HG03064 (cell line): Measurements from ENCODE around the gene LRRC74A.

Experiments used
- ATAC-seq: cut with Tn5 transposase; IDR thresholded peaks from one replicate; pipeline ENCODE4 v1.9.1; 2021; ENCODE audit warnings: low read depth; ENCODE audit not compliant: unreplicated experiment

LRRC74A gene

DNA sequence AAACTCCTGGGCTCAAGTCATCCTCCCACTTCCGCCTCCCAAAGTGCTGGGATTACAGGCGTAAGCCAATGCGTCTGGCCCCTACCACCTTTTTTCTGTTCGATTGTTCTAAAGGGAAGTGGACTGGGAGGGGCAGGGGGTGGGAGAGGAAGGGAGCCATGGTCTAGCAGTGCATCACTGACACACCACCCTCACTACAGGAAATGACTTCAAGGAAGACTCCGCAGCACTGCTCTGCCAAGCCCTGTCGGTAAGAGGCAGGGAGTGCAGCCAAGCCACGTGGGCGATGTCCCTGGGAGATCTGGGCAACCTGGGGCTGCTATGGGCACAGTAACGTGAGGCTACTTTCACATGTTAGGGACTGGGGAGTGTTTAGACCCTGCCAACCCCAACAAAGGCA lies 18.0 kb downstream of the LRRC74A start:
- ATAC-seq, result no peak

DNA sequence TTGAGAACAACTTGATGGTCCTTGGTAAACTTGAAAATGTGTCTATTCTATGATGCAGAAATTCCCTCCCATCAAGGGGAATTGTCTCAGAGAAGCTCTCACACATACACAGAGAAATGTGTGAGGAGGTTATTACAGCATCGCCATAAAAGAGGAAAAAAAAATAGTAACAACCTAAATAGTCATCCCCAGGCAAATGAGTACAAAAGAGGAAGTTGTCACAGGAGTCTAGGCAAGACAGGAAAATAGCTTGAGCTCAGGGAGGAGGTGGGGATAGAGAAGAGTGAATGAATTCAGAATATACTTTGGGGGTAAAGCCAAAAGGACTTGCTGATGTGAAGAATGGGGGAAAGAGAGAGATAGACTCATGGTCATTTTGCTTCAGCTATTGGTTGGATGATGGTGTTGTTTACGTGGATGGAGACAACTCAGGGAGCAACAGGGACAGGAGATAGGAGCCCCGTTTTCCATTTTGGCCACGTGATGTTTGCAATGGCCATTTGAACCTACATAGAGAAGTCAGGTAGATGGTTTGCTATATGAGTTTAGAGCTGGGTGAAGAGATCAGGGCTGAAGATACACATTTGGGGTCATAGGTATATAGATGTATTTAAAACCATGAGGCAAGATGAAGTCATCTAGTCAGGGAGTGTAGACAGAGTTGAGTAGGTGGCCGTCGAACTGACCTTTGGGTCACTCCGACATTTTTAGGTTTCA lies 20.3 kb downstream of the LRRC74A start:
- no peak for ATAC-seq

DNA sequence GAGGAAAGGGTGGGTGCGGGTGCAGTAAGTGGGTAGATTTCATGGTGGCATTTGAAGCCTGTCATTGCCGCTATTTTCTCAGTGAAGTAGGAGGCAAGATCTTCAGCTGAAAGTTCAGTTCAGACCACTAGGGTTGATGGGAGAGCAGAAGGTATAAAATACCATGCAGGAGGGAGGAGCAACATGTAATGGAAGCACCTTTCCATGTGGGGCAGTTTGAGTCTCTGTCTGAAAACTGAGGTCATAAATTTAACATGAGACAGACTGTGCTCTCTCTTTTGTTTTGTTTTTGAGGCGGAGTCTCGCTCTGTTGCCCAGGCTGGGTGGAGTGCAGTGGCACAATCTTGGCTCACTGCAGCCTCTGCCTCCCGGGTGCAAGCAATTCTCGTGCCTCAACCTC lies 22.7 kb downstream of the LRRC74A start:
- no peak for ATAC-seq

DNA sequence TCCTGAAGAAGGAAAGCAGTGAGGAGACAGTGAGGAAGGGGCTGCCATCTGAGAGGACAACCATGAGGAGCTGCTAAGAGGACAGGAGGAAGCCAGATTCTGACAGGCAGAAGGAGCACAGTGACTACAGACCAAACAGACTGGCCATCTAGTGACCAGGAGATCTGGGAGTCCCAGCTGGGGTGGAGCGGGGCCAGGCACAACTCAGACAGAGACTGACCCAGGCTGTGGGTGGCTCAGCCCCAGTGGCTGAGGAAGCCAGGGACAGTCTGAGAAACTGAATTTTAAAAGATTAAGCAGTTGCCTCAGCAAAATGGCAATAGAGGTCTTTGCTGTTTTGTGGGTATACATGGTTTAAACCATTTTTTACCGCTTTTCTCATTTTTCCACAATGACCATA lies 28.9 kb downstream of the LRRC74A start:
- no peak for ATAC-seq

DNA sequence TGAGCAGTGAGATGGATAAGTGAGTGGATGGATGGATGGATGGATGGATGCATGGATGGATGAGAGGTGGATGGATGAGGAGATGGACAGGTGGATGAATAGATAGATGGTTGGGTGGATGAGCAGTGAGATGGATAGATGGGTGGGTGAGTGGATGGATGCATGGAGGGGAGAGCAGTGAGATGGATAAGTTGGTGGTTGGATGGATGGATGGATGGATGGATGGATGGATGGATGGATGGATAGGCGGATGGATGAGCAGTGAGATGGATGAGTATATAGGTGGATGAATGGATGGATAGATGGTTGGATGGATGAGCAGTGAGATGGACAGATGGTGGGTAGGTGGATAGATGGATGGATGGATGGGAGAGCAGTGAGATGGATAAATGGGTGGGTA lies 30.6 kb downstream of the LRRC74A start:
- no peak for ATAC-seq

DNA sequence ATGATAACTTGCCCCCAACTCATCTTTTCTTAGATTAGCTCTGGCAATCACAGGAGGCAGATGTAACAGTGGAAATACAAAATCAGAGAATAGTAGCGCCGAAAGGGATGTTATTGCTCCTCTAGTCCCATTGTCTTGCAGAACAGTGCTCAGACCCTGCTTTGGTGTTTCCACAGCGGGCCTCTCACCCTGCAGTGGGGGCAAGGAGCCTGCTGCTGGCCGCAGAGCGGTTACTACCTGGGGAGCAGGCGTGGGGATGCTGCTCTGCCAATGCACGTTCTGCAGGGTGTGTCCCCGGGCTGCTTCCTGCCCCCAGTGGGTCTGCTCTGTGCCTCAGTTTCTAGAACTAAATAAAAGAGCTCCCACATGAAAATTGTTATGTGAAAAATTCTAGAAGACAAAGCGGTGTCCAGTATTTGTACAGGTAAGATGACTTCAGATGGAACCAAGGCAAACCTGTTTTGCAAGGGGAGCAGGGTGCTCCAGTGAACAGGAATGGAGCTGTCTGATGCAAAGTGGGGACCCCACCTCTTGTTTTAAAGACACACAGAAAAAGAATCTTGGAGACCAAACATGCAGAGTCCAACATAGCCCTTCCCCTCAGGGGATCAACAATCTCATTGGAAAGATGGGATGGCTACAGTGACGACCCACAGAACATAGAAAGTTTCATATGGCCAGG lies 35.5 kb downstream of the LRRC74A start:
- ATAC-seq, result no peak

DNA sequence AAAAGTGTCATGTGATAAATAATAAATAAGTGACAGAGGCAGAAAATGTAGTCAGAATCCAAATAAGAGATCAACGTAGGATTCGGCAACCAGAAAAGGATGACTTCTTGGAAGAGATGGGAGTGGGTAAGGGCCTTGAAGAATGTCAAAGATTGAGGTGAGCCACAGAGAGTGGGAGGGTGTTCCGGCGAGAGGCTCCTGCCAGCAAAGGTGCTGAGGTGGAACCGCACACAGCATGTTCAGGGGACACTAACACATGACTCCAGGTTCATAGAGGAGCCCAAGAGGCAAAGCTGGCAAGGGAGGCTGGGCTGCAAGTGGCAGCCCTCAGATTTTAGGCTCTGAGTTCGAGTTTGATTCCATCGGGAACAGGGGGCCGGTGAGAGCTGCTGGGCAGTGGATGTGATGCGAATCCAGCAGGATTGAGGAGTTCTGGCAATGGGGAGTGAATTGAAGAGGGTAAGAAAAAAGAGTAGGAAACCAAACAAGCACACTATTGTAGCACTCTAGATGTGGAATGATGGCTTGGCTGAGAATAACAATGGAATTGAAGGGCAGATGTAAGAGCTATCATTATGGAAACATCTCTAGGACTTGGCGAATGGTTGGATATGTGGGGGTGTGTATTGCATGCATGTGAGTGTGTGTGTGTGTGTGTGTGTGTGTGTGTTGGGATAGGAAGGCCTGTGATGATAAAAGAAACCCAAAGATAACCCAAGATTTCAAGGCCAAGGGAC lies 36.5 kb downstream of the LRRC74A start:
- ATAC-seq, result no peak

DNA sequence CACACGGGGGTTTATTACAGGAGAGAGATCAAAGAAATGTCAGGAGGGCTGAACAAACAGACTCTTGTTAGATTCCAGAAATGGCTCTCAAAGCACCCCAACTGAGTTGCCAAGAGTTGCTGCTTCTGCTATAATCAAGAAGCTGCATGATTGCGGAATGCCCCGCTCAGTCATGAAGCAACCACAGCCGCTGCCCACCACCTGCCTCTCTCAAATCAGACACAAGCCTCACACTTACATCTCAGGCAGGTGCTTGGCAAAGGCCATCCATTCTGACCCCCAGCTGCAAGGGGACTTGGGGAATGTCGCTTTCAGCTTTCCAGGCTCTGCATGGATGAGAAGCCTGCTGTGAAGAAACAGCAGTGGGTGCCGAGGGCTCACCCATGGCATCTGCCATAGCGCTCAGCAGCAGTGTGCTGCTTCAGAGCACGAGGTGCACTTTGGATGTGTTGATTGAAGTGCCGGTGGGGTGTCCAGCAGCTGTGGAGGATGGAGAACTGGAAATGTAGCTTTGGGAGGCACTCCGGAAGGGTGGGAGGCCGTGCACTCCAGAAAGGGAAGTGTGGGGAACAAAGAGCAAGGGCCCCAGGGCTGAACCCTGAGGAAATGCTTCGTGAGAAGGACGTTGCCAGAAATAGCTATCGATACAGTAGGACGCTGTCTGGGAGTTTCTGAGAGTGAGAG lies 37.7 kb downstream of the LRRC74A start:
- no peak for ATAC-seq

DNA sequence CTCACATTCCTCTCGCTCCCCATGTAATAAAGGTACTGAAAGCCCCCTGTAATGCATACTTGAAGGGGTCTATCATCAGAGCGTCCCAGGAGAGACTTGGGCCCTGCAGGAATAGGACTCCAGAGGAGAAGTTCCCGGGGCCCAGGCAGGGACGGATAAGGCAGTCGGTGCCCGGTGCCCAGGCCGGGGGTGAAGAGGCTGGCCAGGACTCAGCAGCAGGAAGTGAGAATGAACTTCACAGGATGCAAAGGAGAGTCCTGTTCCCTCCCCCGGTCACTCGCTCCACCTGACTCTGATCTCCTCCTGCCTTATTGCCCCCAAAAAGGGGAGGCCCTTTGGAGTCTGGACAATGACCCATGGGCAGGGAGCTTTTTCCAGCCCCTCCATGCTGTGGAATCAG lies 40.2 kb downstream of the LRRC74A start:
- ATAC-seq, result no peak

DNA sequence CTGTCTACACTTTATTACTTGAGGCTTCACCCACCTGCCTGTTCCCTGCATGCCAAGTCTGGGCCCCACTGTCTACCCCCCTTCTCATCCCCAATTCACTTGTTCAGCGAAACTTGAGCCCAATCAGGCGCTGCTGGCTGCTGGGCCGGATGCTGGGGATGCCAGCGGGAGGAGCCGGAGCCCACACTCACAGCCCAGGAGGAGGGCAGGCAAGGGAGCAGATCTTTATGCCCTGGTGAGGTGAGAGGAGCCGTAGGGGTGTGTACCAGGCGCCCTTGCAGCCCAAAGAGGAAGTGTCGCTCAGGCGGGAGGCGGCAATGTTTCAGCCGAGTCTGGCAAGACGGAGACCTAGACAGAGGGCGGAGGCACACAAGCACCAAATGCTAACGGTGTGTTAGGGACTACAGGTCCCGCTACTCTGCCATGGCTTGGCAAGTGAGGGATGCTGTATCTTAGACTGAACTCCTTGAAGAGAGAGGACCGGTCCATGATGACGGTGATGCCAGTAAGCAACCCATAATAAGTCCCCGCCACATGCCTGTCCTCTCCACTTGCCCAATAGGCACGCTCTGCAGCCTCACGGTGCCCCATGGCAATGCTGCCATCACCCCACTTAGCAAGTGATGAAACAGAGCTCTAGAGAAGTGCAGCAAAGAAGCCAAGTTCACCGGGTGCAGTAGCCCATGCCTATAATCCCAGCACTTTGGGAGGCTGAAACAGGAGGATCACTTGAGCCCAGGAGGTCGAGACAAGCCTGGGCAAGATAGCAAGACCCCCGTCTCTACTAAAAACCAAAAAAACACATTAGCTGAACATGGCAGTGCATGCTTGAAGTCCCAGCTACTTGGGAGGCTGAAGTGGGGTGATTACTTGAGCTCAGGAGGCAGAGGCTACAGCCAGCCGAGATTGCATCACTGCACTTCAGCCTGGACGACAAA lies 41.6 kb downstream of the LRRC74A start:
- ATAC-seq, result no peak

DNA sequence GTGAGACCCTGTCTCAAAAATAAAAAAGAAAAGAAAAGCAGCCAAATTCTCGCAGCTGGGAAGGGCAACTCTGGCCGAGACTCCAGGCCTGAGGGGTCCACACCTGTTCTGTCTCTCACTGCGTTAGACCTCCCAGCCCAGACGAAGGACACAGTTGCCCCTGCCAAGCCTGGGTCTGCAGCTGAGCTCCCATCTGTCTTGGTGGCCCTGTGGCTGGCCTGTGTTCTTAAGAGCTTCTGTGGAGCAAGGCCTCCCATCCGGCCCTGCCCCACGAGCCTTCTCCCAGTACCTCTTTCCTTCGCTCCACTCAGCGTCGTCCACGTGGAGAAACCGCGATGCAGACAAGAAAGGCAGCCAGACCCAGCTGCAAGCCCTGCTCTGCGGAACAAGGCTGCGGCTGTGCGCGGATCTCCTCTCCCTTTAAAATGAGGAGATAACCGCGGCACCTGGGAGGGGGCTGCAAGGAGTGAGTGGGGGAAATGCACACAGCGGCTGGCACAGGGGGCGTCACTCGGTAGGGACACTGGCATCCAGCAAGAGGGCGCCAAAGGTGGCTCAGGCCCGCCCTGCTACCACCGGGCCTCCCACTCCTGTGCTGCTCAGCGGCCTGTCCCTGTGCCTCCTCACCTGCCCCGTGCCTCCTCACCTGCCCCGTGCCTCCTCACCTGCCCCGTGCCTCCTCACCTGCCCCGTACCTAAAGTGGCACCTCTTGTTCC lies 42.4 kb downstream of the LRRC74A start:
- ATAC-seq, result no peak

DNA sequence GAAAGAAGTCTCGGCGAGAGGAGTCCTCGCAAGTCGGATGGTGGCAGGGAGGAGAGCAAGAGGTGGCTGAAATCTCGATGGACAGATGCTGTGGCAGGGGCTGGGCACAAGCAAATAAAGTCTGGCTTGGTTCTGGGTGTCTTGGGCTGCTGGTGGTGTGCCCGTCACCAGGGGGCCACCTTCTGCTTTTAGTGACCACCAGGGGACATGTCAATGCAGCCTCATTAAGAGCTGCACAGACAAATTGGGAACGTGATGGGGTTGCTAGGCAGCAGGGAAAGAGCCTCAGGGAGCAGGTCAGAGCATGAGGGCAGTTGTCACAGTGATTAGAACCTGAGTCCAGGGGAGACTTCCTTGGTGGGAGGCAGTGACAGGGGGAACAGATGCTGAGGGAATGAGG lies 44.0 kb downstream of the LRRC74A start:
- no peak for ATAC-seq

DNA sequence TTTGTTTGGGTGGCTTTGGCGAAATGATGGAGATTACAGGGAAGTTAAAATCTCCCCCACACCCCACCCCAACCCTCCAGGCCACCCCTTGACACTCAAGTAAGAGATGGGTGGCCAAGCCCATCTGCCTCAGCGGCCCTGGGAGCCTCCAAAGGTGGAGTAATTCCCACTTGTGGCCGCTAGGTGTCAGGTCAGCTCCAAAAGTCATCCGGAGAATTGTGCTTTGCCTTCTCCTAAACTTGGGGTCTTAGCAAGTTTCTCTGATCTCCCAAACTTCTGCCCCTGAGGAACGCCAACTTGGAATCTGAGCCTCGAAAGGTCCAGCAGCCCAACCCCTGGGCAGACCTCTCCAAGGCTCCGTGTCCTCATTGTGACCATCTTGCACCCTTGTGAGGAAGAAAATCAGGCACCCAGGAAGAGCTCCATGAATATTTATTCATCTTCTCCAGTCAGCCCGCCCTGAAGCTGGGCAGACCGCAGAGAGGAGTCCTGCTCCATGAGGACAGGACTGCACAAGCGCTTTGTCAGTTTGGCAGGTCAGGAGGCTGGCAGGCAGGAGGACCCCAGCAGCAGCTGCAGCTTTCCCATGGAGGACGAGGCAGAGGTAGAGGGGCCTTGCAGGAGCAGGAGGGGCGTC lies 46.7 kb downstream of the LRRC74A start:
- no peak for ATAC-seq

DNA sequence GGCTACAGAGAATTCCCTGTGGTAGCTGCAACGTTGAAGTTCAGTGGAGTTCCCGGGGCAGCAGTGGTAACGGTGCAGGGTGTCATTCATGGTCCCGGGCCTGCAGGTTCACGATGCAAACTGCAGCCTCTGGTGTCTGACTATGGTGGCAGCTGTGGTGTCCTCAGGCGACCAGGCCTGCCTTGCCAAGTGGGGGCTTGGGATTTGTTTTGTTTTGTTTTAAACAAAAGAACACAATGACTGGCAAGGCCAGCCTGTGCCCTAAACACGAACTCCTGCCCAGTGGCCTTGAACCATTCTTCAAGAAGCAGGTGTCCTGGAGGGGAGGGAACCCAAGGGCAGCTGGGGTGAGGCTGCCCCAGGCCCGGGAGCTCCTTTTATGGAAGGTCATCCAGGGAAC lies 48.5 kb downstream of the LRRC74A start:
- ATAC-seq, result no peak

DNA sequence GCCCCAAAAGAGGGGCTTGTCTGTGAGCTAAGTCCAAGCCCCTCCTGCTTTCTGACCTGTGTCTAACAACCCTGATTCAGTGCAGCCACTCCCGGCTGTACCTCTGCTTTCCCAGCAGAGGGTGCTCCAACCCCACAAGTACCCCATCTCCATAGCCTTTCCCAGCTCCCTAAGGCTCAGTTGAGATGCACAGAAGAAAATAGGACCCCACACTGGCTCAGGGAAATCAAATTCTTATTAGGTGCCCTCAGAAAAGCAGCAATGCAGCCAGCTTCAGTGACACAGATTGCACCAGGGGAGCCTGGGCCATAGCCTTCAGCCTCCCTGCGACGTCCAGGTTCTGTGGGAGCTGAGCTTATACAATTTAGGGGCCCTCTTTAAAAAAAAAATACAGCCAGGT lies 49.9 kb downstream of the LRRC74A start:
- ATAC-seq, result no peak

DNA sequence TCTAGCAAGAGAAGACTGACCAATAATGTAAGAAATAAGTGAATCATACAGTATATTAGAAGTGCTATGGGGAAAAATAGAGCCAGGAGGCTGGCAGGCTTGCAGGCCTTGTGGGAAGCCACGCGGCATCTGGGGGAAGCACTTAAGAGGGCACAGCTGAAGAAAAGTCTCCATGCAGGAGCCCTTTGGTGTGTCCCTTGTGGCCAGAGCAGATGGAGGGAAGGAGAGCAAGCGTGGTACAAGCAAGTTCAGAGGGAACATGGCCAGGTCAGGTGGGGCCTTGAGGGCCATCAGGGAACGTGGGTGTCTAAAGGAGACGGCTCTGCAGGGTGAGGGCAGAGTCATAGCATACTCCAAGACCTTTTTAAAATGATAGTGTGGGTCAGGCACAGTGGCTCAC lies 51.7 kb downstream of the LRRC74A start:
- no peak for ATAC-seq

DNA sequence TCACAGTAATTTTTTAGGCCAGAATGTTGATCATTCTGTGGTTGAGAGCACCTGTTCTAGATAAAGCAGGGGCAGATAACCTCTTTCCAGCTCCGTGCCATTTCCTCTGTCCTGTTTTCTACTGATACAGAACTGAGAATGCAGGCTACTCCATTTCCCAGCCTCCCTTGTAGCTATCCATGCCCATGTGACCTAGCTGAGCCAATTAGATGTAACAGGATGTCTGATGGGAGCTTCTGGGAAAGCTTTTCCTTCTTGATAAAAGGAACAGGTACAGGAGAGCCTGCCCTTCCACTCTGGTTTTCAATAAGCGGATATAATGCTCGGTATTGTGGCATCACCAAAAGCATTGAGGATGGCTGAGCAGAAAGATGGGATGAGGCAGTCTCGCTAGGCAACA lies 54.2 kb downstream of the LRRC74A start:
- no peak for ATAC-seq

DNA sequence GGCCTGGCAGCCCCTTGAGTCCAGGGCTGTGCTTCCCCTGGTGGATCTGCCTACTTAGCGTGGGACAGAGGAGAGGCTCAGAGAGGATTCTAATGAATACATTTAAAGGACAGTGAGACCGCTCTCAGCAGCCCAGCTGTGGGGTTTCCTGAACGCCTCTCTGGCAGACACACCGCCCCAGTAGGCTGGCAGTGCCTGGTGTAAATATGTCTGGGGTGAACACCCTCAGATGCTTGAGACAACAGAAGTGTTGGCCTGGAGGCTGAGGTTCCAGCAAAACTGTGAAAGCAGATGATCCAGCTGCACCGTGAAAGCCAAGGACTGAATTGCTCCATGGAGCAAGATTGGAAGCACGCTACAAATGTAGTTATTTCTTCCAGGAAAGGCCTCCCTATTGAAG lies 55.1 kb downstream of the LRRC74A start:
- ATAC-seq, result no peak

DNA sequence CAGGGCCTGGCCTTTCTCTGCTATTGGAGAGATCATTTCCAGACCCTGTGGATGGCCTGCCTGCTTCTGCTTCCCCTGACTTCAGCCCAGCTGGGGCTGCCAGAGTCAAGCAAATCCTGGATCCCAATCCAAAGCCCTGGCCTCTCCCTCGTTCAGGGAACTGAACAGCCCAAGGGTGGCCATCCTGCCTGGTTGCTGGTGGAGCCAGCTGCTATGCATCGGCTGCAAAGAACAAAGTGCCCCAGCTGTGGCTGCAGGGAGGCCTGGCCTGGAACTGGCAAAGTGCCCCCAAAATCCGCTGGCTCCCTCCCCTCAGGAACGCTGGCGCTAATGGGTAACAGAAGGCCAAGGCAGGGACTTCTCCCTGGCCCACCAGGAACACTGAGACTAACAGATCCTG lies 56.4 kb downstream of the LRRC74A start:
- no peak for ATAC-seq
